NCI-H1930 (cell line): ENCODE measurements around the gene RAD51B.
"Not testable (repeated sequence)": the region's sequence is repeated elsewhere in the genome, so short reads cannot be mapped to it uniquely, and the experiment has no call there.

Experiments used
- DNase-seq, 2 experiments: peaks; one replicate each; lab custom pipeline; 2025; lab: John Stamatoyannopoulos, UW

RAD51B gene

DNA sequence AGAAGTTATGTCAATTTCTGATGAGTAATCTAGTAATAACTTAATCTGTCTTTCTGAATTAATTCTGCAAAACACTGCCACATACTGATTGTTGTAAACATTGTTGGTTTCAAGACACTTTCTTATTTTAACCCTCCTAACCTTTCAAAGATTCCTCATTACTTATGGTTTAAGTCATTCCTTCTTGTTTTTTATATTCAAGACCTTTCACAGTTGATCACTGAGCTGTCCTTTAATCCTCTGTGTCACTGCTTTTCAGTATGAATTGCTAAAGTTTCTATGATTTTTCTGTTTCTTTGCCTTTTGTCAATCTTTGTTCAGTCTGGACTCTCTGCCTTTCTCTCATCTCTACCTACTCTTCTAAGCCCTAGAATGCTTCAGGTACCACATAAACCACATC lies 164.7 kb downstream of the RAD51B start:
- no peak for DNase-seq

DNA sequence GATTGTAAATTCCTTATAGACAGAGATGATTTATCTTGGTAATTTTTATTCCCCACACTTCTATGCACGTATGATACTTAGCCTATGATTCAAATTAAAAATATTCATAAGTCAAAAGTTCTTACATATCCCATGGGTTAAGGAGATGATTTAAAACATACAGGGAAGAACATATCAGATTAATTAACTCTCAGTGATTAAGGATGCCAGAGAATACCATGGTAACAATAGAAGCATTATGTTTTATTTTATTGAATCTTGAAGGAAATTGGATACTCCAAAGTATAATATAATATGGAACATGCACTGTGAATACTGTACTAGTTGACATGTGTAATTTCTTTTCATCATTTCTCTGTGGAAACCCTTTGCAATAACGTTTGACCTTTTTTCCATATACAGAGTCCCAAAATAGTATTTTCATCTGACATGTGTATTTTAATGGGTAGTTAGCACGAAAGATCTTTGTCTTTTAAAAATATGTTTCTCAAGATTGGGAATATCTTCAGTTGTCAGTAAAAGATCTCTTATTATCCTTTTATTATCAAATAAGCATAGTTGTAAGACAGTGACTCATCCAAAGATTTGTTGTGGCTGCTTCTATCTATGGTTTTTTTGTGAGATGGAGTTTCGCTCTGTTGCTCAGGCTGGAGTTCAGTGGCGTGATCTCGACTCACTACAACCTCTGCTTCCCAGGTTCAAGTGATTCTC lies 166.7 kb downstream of the RAD51B start:
- no peak for DNase-seq

DNA sequence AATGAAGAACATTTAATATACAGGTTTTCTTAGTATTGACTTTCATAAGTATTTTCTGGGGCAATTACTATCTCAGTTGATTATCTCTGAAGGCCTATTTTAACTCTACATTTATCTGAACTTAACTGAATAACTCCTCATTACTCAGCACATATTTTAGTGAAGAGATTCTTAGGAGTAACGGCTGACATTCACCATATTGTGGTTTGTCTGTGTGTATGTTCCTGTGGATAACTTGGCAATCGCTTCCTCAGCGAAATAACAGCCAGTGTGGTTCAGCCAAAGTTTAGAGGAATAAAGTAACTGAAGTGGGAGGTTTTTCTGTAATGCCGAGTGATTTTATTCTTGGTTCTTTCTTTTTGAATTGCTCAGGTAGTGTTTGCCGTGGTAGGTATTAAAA lies 168.0 kb downstream of the RAD51B start:
- no peak for DNase-seq

DNA sequence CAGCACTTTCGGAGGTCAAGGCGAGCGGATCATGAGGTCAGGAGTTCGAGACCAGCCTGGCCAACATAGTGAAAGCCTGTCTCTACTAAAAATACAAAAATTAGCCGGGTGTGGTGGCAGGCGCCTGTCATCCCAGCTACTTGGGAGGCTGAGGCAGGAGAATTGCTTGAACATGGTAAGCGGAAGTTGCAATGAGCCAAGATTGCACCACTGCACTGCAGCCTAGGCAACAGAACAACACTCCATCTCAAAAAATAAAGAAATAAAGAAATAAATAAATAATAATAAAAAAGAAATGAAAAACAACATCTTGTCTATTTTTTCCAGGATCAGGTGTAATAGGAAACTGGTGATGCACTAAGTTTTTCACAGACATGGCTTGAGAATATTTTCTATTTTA lies 168.6 kb downstream of the RAD51B start:
- DNase-seq: not testable (repeated sequence)

DNA sequence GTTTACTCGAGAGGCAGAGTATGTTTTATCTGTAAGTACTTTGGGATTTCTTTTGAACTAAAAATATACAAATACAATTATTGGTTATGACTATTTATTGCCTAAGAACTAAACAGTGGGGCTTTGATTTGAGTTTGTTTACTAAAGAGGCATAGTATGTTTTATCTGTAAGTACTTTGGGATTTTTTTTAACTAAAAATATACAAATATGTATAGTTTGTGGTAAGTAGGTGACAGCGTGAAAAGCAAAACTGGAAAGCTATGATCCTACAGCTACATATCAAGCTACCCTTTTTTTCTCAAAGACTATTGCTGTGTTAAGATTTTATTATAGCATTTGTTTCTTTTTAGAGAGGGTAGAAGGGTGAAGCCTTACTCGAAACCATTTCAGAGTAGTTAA lies 171.0 kb downstream of the RAD51B start:
- DNase-seq: no peak

DNA sequence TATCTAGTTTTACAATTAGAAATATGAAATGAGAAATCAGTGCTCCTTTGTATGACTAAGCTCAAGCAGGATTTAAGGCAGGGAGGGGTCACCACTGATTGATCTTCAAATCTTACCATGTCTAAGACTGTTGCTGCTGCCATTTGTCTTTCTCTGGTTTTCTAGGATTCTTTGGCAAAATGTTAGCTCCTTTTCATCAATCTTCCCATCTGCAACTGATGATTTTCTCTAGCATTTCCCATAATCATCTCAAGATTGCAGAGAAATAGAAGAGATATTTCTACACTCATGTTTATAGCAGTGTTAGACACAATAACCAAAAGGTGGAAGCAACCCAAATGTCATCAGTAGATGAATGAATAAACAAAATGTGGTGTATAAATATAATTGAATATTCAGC lies 175.0 kb downstream of the RAD51B start:
- DNase-seq: no peak

DNA sequence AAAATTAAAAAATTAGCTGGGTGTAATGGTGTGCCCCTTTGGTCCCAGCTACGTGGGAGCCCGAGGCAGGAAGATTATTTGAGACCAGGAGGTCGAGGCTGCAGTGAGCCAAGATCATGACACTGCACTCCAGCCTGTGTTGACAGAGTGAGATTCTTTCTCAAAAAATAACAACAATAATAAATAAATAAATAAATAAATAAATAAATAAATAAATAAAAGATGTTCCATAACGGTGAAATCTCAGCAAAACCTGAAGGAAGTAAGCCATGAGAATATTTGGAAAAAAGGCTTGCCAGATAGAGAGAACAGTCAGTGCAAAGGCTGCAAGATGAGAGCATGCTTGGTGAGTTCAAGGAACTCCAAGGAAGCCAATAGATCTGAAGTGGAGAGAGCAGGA lies 176.7 kb downstream of the RAD51B start:
- no peak for DNase-seq

DNA sequence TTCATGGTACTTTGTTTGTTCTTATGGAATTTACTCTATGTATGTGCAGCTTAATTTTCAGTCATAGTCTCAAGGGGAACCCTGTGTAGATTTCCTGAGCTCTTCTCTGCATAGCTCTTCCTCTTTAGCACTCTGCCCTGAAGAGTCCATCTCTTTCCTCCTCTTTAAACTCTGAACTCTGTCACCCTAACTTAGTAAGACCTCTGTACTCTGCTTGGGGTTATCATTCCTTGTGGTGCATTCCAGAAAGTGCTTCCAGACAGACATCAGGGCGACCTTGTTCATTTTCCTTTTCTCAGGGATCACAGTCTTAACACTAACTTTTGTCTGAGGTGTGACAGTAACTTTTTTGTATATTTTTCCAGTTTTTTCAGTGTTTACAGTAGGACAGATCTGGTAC lies 179.3 kb downstream of the RAD51B start:
- DNase-seq: no peak

DNA sequence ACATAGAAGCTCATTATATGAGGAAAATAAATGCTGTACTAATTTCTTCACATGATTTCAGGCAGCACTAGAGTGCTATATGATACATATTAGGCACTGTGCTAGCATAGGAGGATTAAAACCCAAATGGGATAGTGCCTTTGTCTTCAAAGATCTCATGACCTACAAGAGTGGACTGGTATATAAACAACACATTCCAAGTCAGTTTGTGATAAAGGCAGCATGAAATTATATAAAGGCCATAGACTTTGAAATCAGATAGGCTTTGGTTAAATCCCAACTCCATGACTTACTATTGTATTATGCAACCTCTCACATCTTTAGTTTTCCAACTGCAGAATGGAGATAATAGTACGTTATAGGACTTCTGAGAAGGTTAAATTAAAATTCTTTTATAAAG lies 179.7 kb downstream of the RAD51B start:
- no peak for DNase-seq

DNA sequence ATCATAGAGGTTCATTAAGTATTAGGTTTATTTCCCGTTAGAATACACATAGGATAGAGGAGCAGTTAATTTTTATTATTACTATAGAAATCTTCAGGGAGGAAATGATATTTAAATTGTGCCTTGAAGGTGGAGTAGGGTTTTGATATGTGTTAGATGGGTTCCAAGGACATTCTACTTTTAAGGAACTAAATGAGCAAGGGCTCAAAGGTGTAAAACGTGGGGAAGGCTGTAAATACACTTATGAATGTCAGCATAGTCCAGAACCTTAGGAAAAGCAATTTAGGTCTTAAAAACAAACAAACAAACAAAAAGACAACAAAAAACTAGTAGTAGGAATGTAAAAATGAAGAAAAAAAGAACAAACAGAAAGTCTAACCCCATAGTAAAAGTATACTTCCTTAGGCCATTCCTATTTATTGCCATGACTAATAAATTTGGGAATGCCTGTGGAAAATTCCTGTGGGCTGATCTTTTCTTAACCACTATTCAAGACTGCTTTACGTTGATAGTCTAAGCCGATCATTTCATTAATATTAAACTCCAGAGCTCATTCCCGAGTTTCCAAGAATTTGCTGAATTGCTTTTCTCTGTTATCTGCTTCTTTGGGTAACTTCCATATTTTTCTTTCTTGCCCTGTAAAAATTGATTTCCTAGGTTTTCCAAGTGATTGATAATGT lies 180.3 kb downstream of the RAD51B start:
- DNase-seq: no peak

DNA sequence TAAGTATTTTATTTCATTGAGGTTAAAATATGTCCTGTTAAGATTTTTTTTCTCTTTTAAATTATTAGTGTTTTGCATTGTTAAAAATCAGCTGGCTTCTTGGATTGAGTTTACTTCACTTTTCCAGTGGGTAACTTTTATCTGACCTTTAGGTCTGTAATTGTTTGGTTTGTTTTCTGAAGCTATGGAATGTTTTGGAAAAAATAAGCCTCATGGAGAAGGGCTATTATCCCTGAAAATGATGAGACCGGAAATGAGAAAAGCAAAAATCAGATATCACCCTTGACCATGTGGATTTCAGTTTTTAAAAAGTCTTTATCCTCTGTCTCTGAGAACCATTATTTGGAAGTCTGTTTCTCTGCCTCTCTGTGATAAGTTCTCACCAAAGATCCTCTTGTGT lies 180.9 kb downstream of the RAD51B start:
- DNase-seq: no peak

DNA sequence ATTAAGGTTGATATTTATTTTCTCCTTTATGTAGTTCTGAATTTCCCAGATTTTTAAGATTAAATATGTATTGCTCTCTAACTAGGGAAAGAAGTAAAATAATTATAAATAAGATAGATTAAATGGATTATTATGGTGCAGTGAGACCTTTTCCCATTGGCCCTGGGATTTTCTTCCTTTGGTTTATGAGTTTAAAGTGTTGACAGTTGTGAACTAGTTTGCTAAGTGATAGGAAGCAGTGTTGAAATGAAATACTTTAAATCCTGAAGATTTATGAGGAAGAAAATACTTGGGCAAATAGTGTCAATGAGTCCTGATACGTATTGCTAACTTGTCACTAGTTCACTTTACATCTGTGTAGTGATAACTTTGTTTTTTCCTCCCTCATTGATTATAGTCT lies 188.9 kb downstream of the RAD51B start:
- no peak for DNase-seq

DNA sequence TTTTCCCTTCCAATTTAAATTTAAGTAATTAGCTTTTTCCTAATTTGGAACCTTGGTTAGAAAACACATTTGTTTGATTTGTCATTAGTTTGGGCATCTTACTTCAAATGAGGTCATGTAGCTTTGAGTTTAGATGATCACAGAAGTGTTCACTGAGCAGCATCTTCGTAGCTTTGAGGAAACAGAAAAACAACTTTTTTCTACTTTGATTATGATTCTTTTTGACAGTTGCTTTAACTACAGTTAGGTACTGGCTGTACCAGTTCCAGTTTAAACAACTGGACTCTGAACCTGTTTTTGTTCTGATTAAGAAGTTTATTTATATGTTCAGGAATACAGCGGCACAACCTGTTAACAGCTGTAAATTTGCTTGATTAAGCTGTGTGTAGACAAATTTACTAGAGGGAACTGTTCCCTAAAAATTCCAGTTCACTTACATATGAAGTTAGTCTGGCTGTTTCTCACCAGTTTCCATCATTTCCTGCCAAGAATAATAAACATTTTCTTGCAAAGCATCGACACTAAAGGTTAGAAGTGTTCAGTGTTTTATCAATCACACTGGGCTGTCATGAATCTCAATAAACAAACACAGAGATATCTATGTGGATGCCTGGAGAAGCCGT lies 191.9 kb downstream of the RAD51B start:
- DNase-seq: no peak

DNA sequence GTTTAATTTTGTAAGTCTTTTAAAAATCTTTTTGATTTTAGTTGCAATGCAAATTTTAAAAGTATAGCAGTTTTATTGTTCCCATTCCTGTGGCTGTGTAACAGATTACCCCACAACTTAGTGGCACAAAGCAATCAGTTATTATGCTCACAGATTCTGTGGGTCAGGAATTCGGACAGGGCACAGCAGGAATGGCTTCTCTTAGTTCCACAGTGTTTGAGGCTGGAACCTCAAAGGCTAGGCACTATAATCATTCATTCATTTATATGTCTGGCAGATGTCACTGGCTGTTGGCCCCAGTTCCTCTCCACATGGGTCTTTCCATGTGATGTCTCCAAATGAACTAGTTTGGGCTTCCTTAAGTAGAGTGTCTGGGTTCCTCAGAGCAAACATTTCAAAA lies 193.3 kb downstream of the RAD51B start:
- no peak for DNase-seq

DNA sequence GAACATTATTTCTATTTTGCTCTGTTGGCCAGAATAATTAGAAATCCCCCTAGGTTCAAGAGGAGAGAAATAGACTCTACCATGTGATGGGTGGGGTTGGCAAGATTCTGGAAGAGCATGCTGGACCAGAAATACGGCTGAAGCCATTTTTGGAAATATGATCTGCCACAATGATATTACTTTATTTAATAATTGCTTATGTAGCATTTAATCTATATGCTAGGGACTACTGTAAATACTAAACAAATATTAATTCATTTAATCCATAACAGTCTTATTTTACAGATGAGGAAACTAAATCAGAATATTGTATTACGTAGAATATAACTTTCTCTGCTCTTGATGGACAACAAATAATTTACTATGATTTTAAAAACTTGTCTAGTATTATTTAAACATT lies 193.7 kb downstream of the RAD51B start:
- DNase-seq: no peak

DNA sequence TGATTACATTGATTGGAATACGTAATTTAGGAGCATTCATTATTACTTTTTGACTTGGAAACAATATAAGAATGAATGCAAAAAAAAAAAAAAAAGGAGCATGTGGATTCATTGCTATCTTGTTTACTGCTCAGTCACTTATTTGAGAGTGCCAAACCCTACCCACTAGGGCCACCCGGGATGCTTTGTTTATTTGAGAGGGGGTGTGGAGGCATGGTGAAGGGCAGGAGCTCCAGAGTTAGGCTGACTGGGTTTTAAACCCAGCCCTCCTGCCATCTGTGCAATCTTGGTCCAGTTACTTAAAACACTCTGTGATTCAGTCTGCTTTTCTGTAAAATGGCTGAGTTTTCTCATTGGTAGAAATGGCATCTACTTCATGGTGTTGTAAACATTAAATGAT lies 195.2 kb downstream of the RAD51B start:
- DNase-seq: no peak

DNA sequence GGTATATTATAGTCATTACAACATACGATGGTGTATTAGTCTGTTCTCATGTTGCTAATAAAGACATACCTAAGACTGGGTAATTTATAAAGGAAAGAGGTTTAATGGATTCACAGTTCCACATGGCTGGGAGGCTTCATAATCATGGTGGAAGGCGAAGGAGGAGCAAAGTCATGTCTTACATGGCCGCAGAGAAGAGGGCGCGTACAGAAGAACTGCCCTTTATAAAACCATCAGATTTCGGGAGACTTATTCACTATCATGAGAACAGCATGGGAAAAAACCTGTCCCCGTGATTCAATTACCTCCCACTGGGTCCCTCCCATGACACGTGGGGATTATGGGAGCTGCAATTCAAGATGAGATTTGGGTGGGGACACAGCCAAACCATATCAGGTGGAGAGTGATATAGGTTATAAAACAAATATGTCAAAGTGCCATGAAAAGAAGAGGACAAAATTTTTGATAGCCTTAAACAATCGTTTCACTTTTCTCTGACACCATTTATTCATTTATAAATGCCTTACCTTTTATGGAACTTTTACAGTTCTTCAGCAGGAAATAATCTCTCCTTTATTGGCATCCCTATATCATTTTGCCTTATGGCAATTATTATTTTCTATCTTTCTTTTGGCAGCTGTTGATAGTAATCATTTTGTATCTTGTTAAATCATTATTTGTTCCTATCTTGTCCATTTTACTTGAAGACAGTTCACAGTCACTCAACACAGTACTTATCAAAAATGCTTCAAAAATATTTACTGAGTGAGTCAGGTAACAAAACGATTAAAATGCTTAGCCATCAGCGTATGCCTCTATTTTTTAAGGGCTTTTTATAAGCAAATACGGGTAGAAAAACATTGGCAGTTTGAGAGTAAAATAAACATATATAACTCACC lies 196.0 kb downstream of the RAD51B start:
- DNase-seq: no peak

DNA sequence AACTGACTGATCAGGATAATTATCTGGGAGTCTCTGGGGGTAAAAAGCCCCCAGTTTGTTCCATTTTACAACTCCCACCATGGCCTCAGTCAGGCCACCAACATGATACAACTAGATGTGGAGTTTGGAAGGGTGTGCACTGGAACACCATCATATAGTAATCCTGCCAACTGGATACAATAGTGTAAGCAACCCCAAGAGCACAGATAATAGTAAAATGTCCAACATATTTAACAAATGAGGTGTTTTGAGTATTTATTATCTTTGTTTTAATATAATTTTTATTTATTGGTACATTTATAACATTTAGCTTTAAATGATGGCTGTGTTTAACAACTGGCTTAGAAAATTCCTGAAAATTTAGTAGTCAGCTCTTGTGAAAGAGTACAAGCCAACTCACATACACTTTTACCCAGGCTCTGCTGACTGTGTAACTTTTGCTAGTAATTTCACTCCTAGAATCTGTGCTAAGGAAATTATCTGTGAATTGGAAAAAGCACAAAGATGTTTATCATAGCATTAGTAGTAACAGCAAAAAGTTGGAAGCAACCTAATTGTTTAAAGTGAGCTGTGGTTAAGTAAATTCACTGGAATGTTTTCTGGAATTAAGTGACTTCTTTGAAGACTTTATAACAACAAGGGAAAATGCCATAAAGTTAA lies 196.8 kb downstream of the RAD51B start:
- DNase-seq: no peak

DNA sequence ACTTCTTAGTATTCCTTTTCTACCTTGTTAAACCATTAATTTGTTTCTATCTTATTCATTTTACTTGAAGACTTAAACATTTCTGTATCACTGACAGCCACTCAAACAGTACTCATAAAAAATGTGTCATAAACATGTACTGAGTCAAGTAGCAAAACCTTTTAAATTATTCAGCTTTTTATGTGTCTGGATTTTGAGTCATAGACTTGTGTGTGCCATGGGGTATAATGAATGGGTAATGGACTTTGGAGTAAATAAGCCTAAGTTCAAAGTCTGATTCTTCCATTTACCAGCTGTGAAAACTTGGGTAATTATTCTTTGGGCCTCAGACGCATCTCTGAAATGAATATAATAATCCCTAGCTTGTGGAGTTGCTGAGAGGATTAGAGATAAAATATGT lies 199.0 kb downstream of the RAD51B start:
- no peak for DNase-seq

DNA sequence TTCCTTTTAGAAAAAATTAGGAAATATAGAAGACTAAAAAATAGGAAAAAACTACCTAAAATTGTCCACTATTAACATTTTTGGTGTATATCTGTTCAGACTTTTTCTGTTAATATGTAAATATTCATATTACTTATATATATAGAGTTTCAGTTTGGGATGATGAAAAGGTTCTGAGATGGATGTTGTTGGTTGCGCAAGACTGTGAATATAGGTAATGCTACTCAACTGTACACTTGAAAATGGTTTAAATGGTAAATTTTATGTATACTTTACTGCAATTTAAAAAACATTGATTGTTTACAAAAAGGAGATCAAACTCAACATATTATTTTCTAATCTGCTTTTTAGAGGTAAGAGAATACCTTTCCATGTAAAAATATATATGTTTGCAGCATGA lies 200.9 kb downstream of the RAD51B start:
- no peak for DNase-seq

DNA sequence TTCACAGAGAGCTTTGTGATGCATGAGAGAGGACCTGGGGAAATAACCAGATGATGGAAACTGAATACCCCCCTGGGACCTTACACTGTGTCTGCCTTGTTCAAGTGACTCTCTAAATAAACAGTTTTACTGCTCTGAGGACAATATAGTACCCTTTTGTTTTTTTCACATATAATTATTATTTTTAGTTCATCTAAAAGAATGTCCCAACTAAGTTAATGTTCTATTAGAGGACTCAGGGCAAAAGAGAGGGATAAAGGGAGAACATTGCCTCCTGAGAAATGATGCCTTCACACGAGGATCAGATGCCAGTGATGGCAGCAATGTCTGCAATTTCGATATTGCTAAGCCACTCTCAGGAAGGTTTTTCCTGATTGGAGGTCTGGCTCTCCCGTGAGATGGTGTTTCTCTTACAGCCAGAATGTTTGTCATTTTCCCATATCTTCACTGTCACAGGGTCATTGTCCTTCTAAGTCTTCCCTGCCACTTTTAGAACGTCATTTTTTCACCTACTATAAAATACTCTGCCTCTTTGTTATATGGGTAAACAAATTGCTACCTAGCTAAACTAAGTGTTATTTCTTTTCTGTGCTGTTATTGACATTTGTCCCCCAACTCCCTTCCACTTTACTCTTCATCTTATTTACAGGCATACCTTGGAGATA lies 201.6 kb downstream of the RAD51B start:
- DNase-seq: peak; percentile 64 to 76
